Measurements from ENCODE around the gene MED9. TPM values are rescaled to one million over a fixed set of nuclear protein-coding genes. Genes with fewer than 3 reads are reported as not detected.

Gene MED9
- total RNA-seq, 4 donors from 2014 or later: 14.6 to 22.6 (median 17.4) TPM

- DNase-seq (ENCODE audit: low spot score in 2 of 2): no peak
- Histone ChIP-seq H3K9me3 (no peaks in the 10 kb centered on the region), H3K27ac (no peak overlapping the region), H3K36me3 (no peaks in the 10 kb centered on the region), H3K4me1 (no peaks in the 10 kb centered on the region), H3K4me3 (no peak overlapping the region), H3K27me3 (no peaks in the 10 kb centered on the region)
- 47% methylated on average over 2 of the region's 2 CpGs for WGBS
- TF ChIP-seq POLR2A (IDR thresholded peaks at IDR 0.05) (no peak), EP300 (IDR thresholded peaks at IDR 0.05) (no peak), POLR2AphosphoS5 (IDR thresholded peaks at IDR 0.05) (no peak)
- TF ChIP-seq, protein P1, sequence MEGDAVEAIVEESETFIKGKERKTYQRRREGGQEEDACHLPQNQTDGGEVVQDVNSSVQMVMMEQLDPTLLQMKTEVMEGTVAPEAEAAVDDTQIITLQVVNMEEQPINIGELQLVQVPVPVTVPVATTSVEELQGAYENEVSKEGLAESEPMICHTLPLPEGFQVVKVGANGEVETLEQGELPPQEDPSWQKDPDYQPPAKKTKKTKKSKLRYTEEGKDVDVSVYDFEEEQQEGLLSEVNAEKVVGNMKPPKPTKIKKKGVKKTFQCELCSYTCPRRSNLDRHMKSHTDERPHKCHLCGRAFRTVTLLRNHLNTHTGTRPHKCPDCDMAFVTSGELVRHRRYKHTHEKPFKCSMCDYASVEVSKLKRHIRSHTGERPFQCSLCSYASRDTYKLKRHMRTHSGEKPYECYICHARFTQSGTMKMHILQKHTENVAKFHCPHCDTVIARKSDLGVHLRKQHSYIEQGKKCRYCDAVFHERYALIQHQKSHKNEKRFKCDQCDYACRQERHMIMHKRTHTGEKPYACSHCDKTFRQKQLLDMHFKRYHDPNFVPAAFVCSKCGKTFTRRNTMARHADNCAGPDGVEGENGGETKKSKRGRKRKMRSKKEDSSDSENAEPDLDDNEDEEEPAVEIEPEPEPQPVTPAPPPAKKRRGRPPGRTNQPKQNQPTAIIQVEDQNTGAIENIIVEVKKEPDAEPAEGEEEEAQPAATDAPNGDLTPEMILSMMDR (IDR thresholded peaks at IDR 0.05): no peak
Observed at GRCh38 chr17:17434477-17434876, 42.3 kb upstream of the MED9 start.

- Histone ChIP-seq H3K4me3 (no peak overlapping the region), H3K27ac (no peak overlapping the region), H3K27me3 (no peaks in the 10 kb centered on the region), H3K36me3 (no peaks in the 10 kb centered on the region), H3K9me3 (no peaks in the 10 kb centered on the region), H3K4me1 (peaks cover 1% of the 10 kb centered on the region)
- no peak for DNase-seq (ENCODE audit: low spot score in 2 of 2)
- WGBS: 31% methylated on average over 4 of the region's 4 CpGs
- no peak for TF ChIP-seq EP300 (IDR thresholded peaks at IDR 0.05)
- TF ChIP-seq, protein P1 (IDR thresholded peaks at IDR 0.05): peak in 1 of 2 donors; percentile 18
- no peak for TF ChIP-seq POLR2A (IDR thresholded peaks at IDR 0.05)
- no peak for TF ChIP-seq POLR2AphosphoS5 (IDR thresholded peaks at IDR 0.05)
Observed at GRCh38 chr17:17435323-17435722, 41.5 kb upstream of the MED9 start.

GRCh38 chr17:17437461-17437860, 39.3 kb upstream of the MED9 start:
- Histone ChIP-seq H3K4me1 (peaks cover 11% of the 10 kb centered on the region), H3K9me3 (no peaks in the 10 kb centered on the region), H3K4me3 (no peak overlapping the region), H3K27me3 (no peaks in the 10 kb centered on the region), H3K36me3 (no peaks in the 10 kb centered on the region), H3K27ac (no peak overlapping the region)
- 92% methylated on average over 9 of the region's 9 CpGs for WGBS
- peak in 1 of 2 donors; percentile 67 for DNase-seq (ENCODE audit: low spot score in 2 of 2)
- TF ChIP-seq POLR2A (IDR thresholded peaks at IDR 0.05) (no peak), POLR2AphosphoS5 (IDR thresholded peaks at IDR 0.05) (no peak), EP300 (IDR thresholded peaks at IDR 0.05) (no peak)
- TF ChIP-seq, protein P1 (IDR thresholded peaks at IDR 0.05): no peak

GRCh38 chr17:17437893-17438292, 38.9 kb upstream of the MED9 start:
- no peak for DNase-seq (ENCODE audit: low spot score in 2 of 2)
- H3K9me3 ChIP-seq: no peaks in the 10 kb centered on the region
- TF ChIP-seq EP300 (IDR thresholded peaks at IDR 0.05) (no peak), POLR2A (IDR thresholded peaks at IDR 0.05) (no peak)
- TF ChIP-seq, protein P1 (IDR thresholded peaks at IDR 0.05): no peak
- no peak overlapping the region for H3K27ac ChIP-seq
- H3K27me3 ChIP-seq: no peaks in the 10 kb centered on the region
- no peaks in the 10 kb centered on the region for H3K36me3 ChIP-seq
- H3K4me1 ChIP-seq: peaks cover 11% of the 10 kb centered on the region
- WGBS: 85% methylated on average over 3 of the region's 3 CpGs
- no peak overlapping the region for H3K4me3 ChIP-seq

GRCh38 chr17:17440010-17440843, 36.6 kb upstream of the MED9 start:
- Histone ChIP-seq H3K27me3 (no peaks in the 10 kb centered on the region), H3K9me3 (no peaks in the 10 kb centered on the region), H3K4me3 (no peak overlapping the region), H3K36me3 (no peaks in the 10 kb centered on the region), H3K4me1 (peaks cover 16% of the 10 kb centered on the region), H3K27ac (peak overlapping the region; percentile 76)
- peak in 1 of 2 donors; percentile 84 for DNase-seq (ENCODE audit: low spot score in 2 of 2)
- WGBS: 64% methylated on average over 11 of the region's 11 CpGs
- TF ChIP-seq, protein P1 (IDR thresholded peaks at IDR 0.05): peak in 1 of 2 donors; percentile 46
- TF ChIP-seq EP300 (IDR thresholded peaks at IDR 0.05): no peak

Measured in suprapubic skin (tissue), 4 donors.